Stimulated activated CD4-positive, alpha-beta T cell treated with anti-CD3 and anti-CD28 coated beads, Interleukin-15, amount 100 ng/mL, for 24 hours (primary cell): ENCODE measurements around the gene SEC22B.
"Not testable (repeated sequence)": the region's sequence is repeated elsewhere in the genome, so short reads cannot be mapped to it uniquely, and the experiment has no call there.

Experiments used
- DNase-seq: peaks from one replicate; pipeline ENCODE4 v3.0.0-alpha.2; 2020

Gene SEC22B

GRCh38 chr1:120176092-120176855, at the start of gene SEC22B:
Gene SEC22B, minus strand, starts transcription at chr1:120176520. Its CDS starts 139 bp downstream, at chr1:120176381.
- peak; percentile 89 for DNase-seq

- not testable (repeated sequence) for DNase-seq
Measured at GRCh38 chr1:120217933-120218332, 41.6 kb upstream of the SEC22B start.

- not testable (repeated sequence) for DNase-seq
Measured at GRCh38 chr1:120217175-120217929, 41.0 kb upstream of the SEC22B start.

GRCh38 chr1:120213606-120214005, 37.3 kb upstream of the SEC22B start:
- DNase-seq, result not testable (repeated sequence)

GRCh38 chr1:120210754-120211153, 34.4 kb upstream of the SEC22B start:
- DNase-seq, result not testable (repeated sequence)

GRCh38 chr1:120196863-120197775, 20.8 kb upstream of the SEC22B start:
- DNase-seq, result peak; percentile 12

GRCh38 chr1:120188626-120189025, 12.3 kb upstream of the SEC22B start:
- DNase-seq, result not testable (repeated sequence)

- not testable (repeated sequence) for DNase-seq
Measured at GRCh38 chr1:120182176-120182707, 5.9 kb upstream of the SEC22B start.

GRCh38 chr1:120179811-120180690, 3.7 kb upstream of the SEC22B start:
- not testable (repeated sequence) for DNase-seq

GRCh38 chr1:120178799-120179756, 2.8 kb upstream of the SEC22B start:
- no peak for DNase-seq

GRCh38 chr1:120178058-120178457, 1.7 kb upstream of the SEC22B start:
- DNase-seq, result not testable (repeated sequence)

- DNase-seq, result not testable (repeated sequence)
Measured at GRCh38 chr1:120175688-120176087, 632 bp downstream of the SEC22B start.

GRCh38 chr1:120164761-120165160, 11.6 kb downstream of the SEC22B start:
- not testable (repeated sequence) for DNase-seq

- not testable (repeated sequence) for DNase-seq
Measured at GRCh38 chr1:120162015-120162414, 14.3 kb downstream of the SEC22B start.

- not testable (repeated sequence) for DNase-seq
Measured at GRCh38 chr1:120158495-120158894, 17.8 kb downstream of the SEC22B start.

GRCh38 chr1:120158086-120158485, 18.2 kb downstream of the SEC22B start:
- not testable (repeated sequence) for DNase-seq

- DNase-seq, result not testable (repeated sequence)
Measured at GRCh38 chr1:120150138-120150822, 26.0 kb downstream of the SEC22B start.

GRCh38 chr1:120149420-120150059, 26.8 kb downstream of the SEC22B start:
- not testable (repeated sequence) for DNase-seq

- DNase-seq, result not testable (repeated sequence)
Measured at GRCh38 chr1:120145806-120146205, 30.5 kb downstream of the SEC22B start.
